ENCODE data around the gene RETREG3. TPM values are rescaled to one million over a fixed set of nuclear protein-coding genes. Genes with fewer than 3 reads are reported as not detected.
"Not testable (repeated sequence)": the region's sequence is repeated elsewhere in the genome, so short reads cannot be mapped to it uniquely, and the experiment has no call there.

RETREG3 gene
- total RNA-seq, 6 experiments from 2014 or later, result 31.0 to 49.4 (median 43.2) TPM

- no peaks in the 10 kb centered on the region for H3K27me3 ChIP-seq
- no peak for DNase-seq
- peaks cover 0 to under 1% (median 0%) of the 10 kb centered on the region in 4 donors for H3K4me1 ChIP-seq
- no peaks in the 10 kb centered on the region for H3K36me3 ChIP-seq
- H3K4me3 ChIP-seq, result no peak overlapping the region
- no peak overlapping the region for H3K27ac ChIP-seq
- TF ChIP-seq POLR2A (IDR thresholded peaks at IDR 0.05) (no peak), CTCF (IDR thresholded peaks at IDR 0.05) (no peak)
- peak in 1 of 4 donors; percentile 57 for ATAC-seq
- 89% methylated on average over 7 of the region's 7 CpGs for WGBS (ENCODE audit: insufficient coverage, low coverage, low lambda C conversion rate, missing lambda C conversion rate)
- intact Hi-C loops (cut with DNase I), result no loop called here
- no peaks in the 10 kb centered on the region for H3K9me3 ChIP-seq
Observed at GRCh38 chr17:42623732-42624596, 14.8 kb upstream of the RETREG3 start.

- intact Hi-C loops (cut with DNase I), result no loop called here
- H3K27me3 ChIP-seq, result no peaks in the 10 kb centered on the region
- H3K36me3 ChIP-seq, result no peaks in the 10 kb centered on the region
- H3K27ac ChIP-seq, result no peak overlapping the region
- no peak for DNase-seq
- no peak overlapping the region for H3K4me3 ChIP-seq
- 94% methylated on average over 2 of the region's 2 CpGs for WGBS (ENCODE audit: insufficient coverage, low coverage, low lambda C conversion rate, missing lambda C conversion rate)
- H3K9me3 ChIP-seq, result no peaks in the 10 kb centered on the region
- ATAC-seq, result no peak
- H3K4me1 ChIP-seq, result peaks cover 0 to 8% (median 0%) of the 10 kb centered on the region in 4 donors
- no peak for TF ChIP-seq POLR2A (IDR thresholded peaks at IDR 0.05)
- no peak for TF ChIP-seq CTCF (IDR thresholded peaks at IDR 0.05)
Observed at GRCh38 chr17:42623271-42623670, 14.1 kb upstream of the RETREG3 start.

GRCh38 chr17:42621987-42622386, 12.8 kb upstream of the RETREG3 start:
- WGBS (ENCODE audit: insufficient coverage, low coverage, low lambda C conversion rate, missing lambda C conversion rate), result 80% methylated on average over 3 of the region's 3 CpGs
- H3K27ac ChIP-seq; H3K9me3 ChIP-seq; H3K4me3 ChIP-seq; H3K27me3 ChIP-seq; H3K36me3 ChIP-seq; intact Hi-C loops (cut with DNase I); ATAC-seq; H3K4me1 ChIP-seq; DNase-seq: not testable (repeated sequence)

GRCh38 chr17:42618442-42619150, 9.4 kb upstream of the RETREG3 start:
- intact Hi-C loops (cut with DNase I), result loop anchor here (10.0 kb wide), 1 partner anchor 66 kb away; the partner anchor contains the start of genes CCR10 (in 2 of the 2) and CNTNAP1 (in 2 of the 2)
- H3K4me3 ChIP-seq, result no peak overlapping the region
- no peaks in the 10 kb centered on the region for H3K9me3 ChIP-seq
- TF ChIP-seq CTCF (IDR thresholded peaks at IDR 0.05) (peak; percentile 42 to 56 (median 50)), POLR2A (IDR thresholded peaks at IDR 0.05) (no peak)
- ATAC-seq, result peak; percentile 92 to 97 (median 97)
- DNase-seq, result peak; percentile 51 to 78 (median 61)
- H3K4me1 ChIP-seq, result peaks cover 0 to 9% (median 0%) of the 10 kb centered on the region in 4 donors
- peaks cover 0 to 14% (median 7%) of the 10 kb centered on the region in 4 donors for H3K36me3 ChIP-seq
- WGBS (ENCODE audit: insufficient coverage, low coverage, low lambda C conversion rate, missing lambda C conversion rate), result 22% methylated on average over 9 of the region's 9 CpGs
- no peak overlapping the region for H3K27ac ChIP-seq
- H3K27me3 ChIP-seq, result no peaks in the 10 kb centered on the region

Measured in right lobe of liver (tissue), 6 donors.